Measurements from ENCODE around the gene CLEC9A.

The CLEC9A gene

GRCh38 chr12:10065241-10065640, 34.8 kb downstream of the CLEC9A start:
- DNase-seq (ENCODE audit: low read depth in 1 of 2, low spot score in 1 of 2) = no peak

GRCh38 chr12:10067264-10067663, 36.8 kb downstream of the CLEC9A start:
- DNase-seq (ENCODE audit: low read depth in 1 of 2, low spot score in 1 of 2) = no peak

- no peak for DNase-seq (ENCODE audit: low read depth in 1 of 2, low spot score in 1 of 2)
These were observed 37.5 kb downstream of the CLEC9A start for GRCh38 chr12:10067942-10068341.

- no peak for DNase-seq (ENCODE audit: low read depth in 1 of 2, low spot score in 1 of 2)
These were observed 38.2 kb downstream of the CLEC9A start for GRCh38 chr12:10068644-10069043.

DNA sequence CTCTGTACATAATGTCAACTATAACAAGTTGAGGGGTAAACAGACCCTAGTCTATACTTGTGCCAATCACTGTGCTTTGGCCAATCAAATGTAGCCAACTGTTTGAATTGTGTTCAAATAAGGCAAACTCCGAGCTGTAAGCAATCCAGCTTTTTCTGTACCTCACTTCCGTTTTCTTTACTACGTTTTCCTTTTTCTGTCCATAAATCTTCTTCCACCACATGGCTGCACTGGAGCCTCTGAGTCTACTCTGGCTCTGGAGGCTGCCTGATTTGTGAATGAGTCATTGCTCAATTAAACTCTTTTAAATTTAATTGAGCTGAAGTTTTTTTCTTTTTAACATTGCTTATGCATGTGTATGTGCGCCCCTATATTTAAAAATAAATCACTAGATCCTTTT, 38.6 kb downstream of the CLEC9A start:
- DNase-seq (ENCODE audit: low read depth in 1 of 2, low spot score in 1 of 2) = no peak

GRCh38 chr12:10069976-10070375, 39.5 kb downstream of the CLEC9A start:
- DNase-seq (ENCODE audit: low read depth in 1 of 2, low spot score in 1 of 2) = no peak

- no peak for DNase-seq (ENCODE audit: low read depth in 1 of 2, low spot score in 1 of 2)
These were observed 39.9 kb downstream of the CLEC9A start for GRCh38 chr12:10070380-10070779.

DNA sequence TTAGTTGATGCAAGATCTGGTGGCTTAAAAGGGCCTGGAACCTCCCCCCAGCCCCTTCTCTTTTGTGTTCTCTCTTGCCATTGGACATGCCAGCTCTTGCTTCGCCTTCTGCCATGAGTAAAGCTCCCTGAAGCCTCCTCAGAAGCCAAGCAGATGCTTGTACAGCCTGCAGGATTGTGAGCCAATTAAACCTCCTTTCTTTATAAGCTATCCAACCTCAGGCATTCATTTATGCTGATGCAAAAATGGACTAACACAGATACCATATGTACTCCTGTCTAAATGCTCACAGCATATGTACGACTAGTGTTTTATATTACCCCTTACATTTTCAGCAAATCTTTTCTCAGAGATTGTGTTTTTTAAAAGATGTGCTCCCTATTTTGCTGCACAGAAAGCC, 41.6 kb downstream of the CLEC9A start:
- DNase-seq (ENCODE audit: low read depth in 1 of 2, low spot score in 1 of 2) = no peak

DNA sequence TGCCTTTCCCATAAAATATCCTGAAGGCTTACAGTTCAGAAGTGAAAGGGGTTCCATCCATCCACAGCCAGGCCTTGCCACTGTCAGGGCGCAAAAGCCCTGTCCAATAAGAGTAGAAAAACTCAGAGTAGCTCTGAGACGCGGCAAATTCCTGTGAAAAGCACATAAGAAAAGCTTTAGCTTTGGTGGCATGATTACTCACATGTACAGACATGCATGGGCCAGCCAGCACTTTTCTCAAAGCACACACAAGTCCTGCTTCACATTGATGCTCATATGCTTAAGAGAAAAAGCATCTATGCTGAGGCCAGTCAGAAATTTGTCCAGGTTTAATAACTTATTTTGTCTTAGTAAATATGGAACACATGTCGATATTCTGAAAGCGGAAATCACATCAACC, 42.8 kb downstream of the CLEC9A start:
- no peak for DNase-seq (ENCODE audit: low read depth in 1 of 2, low spot score in 1 of 2)

DNA sequence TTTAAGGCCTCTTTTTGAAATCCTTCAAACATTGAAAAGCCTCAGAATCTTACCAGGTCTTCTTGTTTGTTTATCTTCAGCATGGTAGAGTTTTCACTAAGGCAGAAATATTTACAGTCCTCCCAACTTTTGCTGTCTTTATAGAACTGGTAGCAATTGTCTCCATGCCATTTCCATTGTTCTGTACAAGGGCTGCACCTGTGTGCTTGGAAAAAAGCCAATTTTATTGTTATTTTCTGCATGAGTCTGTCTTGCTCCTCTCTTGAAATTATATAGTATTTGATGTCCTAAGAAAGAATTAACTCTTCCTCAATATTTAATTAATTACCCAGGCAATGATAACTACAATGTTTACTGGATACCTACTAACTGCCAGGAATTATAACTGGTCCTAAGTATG, 45.0 kb downstream of the CLEC9A start:
- no peak for DNase-seq (ENCODE audit: low read depth in 1 of 2, low spot score in 1 of 2)

GRCh38 chr12:10082117-10082874, 51.8 kb downstream of the CLEC9A start:
- DNase-seq (ENCODE audit: low read depth in 1 of 2, low spot score in 1 of 2) = no peak

GRCh38 chr12:10084733-10085132, 54.3 kb downstream of the CLEC9A start:
- DNase-seq (ENCODE audit: low read depth in 1 of 2, low spot score in 1 of 2) = no peak

DNA sequence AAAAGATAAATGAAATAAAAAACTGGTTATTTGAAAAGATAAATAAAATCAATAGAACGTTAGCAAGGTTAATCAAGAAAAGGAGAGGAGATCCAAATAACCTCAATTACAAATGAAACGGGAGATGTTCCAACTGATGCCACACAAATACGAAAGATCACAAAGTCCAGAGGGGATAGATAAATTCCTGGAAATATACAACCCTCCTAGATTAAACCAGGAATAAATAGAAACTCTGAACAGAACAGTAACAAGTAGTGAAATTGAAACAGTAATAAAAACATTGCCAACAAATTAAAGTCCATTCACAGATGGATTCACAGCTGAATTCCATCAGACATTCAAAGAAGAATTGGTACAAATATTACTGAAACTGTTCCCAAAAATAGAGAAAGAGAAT, 55.9 kb downstream of the CLEC9A start:
- no peak for DNase-seq (ENCODE audit: low read depth in 1 of 2, low spot score in 1 of 2)

DNA sequence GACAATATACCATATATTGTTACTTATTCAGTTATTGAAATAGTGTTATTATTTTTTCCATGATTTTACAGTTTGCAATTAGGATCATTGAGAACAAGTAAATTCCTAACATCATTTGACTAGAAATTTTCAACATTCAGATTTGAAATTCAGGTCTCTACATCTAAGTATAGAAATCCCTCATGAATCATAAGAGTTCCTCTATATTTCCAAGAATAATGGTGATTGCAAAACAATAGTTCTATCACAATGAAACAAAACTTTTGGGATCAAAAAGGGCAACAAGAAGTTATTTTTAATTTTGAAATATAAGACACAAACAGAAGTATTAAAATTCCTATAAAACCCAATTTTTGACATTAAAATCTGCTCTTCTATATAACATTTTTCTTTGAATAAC, 57.5 kb downstream of the CLEC9A start:
- DNase-seq (ENCODE audit: low read depth in 1 of 2, low spot score in 1 of 2) = no peak

- DNase-seq (ENCODE audit: low read depth in 1 of 2, low spot score in 1 of 2) = no peak
These were observed 58.7 kb downstream of the CLEC9A start for GRCh38 chr12:10088955-10089900.

DNA sequence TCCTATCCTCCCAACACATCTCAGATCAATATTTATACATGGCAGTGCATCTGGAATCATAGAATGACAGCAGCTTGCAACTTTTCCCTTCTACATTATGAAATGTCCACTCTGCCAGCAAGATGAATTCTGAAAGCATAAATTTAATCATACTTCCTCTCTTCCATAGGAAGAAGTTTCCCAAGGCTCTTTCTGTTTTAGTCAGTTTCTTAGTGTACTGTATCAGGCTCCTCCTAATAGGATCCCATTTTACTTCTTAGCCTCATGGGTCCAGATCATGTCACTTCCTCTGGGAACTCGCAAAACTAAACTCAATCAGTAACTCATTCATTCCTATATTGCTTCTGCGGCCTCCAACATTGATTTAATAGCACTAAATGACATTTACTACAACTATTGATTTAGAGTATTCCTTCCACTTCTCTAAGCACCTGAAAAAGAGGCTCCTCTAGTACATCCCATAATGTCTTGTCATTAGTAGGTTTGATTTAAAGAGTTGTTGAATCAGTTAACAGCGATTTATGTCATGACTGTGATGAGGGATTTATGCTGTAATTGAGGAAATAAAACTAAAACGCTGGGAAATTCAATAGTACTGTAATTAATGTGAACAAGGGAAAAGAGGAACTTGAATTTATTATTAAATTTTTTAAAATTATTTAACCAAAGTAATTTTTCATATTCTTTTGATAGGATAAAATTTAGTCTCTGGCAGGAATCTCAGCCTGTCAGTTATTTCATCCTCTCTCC, 64.3 kb downstream of the CLEC9A start:
- DNase-seq (ENCODE audit: low read depth in 1 of 2, low spot score in 1 of 2) = no peak

DNA sequence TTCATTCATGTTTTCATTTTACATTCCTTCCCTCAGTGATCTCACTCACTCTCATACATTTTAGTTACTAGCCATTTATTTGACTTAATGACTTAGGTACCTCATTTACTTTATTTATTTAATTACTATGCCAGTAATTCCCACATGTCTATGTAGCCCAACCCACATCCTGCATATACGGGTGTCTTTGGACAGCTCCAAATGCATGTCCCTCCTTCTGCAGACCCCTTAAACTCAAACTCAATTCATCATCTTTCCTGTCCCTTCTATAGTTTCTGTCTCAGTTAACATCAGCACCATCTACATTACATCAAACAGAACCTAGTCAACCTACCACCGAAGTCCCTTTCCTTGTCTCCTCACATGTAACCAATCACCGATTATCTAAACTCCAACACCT, 65.5 kb downstream of the CLEC9A start:
- DNase-seq (ENCODE audit: low read depth in 1 of 2, low spot score in 1 of 2) = no peak

DNA sequence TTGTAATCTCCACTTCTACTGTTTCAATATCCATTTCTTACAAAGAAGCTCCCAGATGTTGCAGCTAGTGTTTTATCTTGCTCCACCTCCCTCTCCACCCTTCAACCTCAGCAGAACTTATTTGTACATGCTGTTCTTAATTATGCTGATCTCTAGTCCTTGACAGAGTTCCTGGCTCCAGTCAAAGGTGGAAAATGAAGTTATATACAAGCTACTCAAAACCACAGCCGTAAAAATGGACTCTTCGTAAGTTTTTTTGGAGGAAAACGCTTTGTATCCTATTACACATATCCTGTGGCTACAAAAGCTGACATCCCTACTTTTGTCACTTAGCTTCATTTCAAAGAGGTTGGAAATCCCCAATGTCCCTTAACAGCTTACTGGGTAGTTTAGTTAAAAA, 67.0 kb downstream of the CLEC9A start:
- DNase-seq (ENCODE audit: low read depth in 1 of 2, low spot score in 1 of 2) = no peak

- no peak for DNase-seq (ENCODE audit: low read depth in 1 of 2, low spot score in 1 of 2)
These were observed 68.3 kb downstream of the CLEC9A start, which contains the start of gene CLEC1A for GRCh38 chr12:10098791-10099190. Gene CLEC1A, minus strand, starts transcription at chr12:10098985. Its CDS starts 63 bp downstream, at chr12:10098922.

DNA sequence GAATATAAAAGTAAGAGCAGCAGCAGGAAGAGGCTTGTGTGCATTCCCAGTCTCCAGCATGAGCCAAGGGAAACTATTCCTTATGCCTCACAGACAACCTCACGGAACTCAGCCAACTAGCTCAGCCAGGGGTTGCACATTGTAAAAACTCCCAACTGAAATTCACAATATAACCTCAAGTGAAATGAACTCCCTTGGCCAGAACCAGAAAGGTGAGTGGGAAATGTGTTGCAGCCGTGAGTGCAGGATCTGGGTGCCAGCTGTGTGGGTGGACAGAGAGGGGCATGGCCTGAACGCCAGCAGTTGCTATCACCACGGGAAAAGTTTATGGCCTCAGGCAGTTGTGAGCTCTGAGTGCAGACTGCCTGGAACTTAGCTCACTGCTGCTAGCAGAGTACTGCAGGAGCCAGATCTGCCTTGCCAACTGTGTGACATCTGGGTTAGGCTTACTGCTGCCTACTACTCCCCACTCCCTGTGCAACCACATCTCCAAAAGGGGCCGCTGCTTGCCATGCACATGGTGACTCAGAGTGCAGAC, 70.6 kb downstream of the CLEC9A start:
- DNase-seq (ENCODE audit: low read depth in 1 of 2, low spot score in 1 of 2) = no peak

GRCh38 chr12:10101648-10102220, 71.3 kb downstream of the CLEC9A start:
- DNase-seq (ENCODE audit: low read depth in 1 of 2, low spot score in 1 of 2) = no peak
